GM13976 (cell line): ENCODE measurements around the gene RAB36.

Source experiments
- DNase-seq: peaks from one replicate; pipeline ENCODE4 v3.0.0; 2012; ENCODE audit warnings: low spot score
- CTCF ChIP-seq: IDR thresholded peaks from 2 replicates; pipeline ENCODE4 v1.5.1; 2012; ENCODE audit warnings: borderline replicate concordance, mild to moderate bottlenecking; ENCODE audit not compliant: insufficient read depth; ENCODE audit errors: extremely low read depth, missing control alignments, control extremely low read depth
- in situ Hi-C: fragments of 300-500 bp; cut with MboI; formaldehyde crosslinking; loops from one replicate; pipeline ENCODE4 v1.12.0; 2022; ENCODE audit warnings: low sequenced_read_pairs, mixed read lengths, inconsistent platforms; ENCODE audit not compliant: unreplicated experiment

RAB36 gene

GRCh38 chr22:23151827-23152226 lies 6.5 kb downstream of the RAB36 start:
- TF ChIP-seq CTCF = no peak
- in situ Hi-C loops = no loop called here
- no peak for DNase-seq

- TF ChIP-seq CTCF = no peak
- no peak for DNase-seq
- in situ Hi-C loops = no loop called here
Observed at GRCh38 chr22:23152238-23153114, 7.2 kb downstream of the RAB36 start.

- in situ Hi-C loops = no loop called here
- TF ChIP-seq CTCF = no peak
- DNase-seq = no peak
Observed at GRCh38 chr22:23153994-23154393, 8.7 kb downstream of the RAB36 start.

- in situ Hi-C loops = no loop called here
- TF ChIP-seq CTCF = no peak
- no peak for DNase-seq
Observed at GRCh38 chr22:23154461-23154860, 9.2 kb downstream of the RAB36 start.

GRCh38 chr22:23155143-23155542 lies 9.9 kb downstream of the RAB36 start:
- no peak for DNase-seq
- TF ChIP-seq CTCF = no peak
- in situ Hi-C loops = no loop called here

GRCh38 chr22:23155831-23156230 lies 10.6 kb downstream of the RAB36 start:
- no peak for TF ChIP-seq CTCF
- in situ Hi-C loops = no loop called here
- DNase-seq = no peak
